T-cell (primary cell): ENCODE data around the gene HOXA7. TPM values are rescaled to one million over a fixed set of nuclear protein-coding genes. Genes with fewer than 3 reads are reported as not detected.

ENCODE experiments used
- ATAC-seq, 4 experiments: fragments of 200-7000 bp in 3 of 4; fragments of 150-1000 bp in 1 of 4; cut with Tn5 transposase; replicated peaks in 1 of 4; 1 replicate in 3 of 4; 2 replicates in 1 of 4; pipeline ENCODE4 v1.10.0; 2021; ENCODE audit warnings: moderate library complexity in 3 of 4, mild to moderate bottlenecking in 2 of 4, moderate number of reproducible peaks in 1 of 4
- CTCF ChIA-PET, 2 donors: fragments of 300-600 bp; sonication (Branson Sonifier 250); formaldehyde crosslinking; loops; one replicate each; lab custom pipeline; 2022; ENCODE audit warnings: antibody characterized with exemption in 2 of 2; lab: Charles Lee
- POLR2A ChIA-PET, 2 donors: fragments of 300-600 bp; sonication (Branson Sonifier 250); formaldehyde crosslinking; loops; one replicate each; lab custom pipeline; 2022; ENCODE audit warnings: antibody characterized with exemption in 2 of 2; lab: Charles Lee
- DNase-seq, 35 experiments: peaks; one replicate each; pipeline versions ENCODE4 v3.0.0 to v3.0.0-alpha.2; 2013 to 2023
- H3K27ac ChIP-seq: one replicate; pipeline ENCODE4 v1.5.1; 2013; ENCODE audit warnings: low read length
- H3K27me3 ChIP-seq, 2 experiments: replicated peaks in 1 of 2; 1 replicate in 1 of 2; 2 replicates in 1 of 2; pipeline versions ENCODE4 v1.6.1 to v1.7.0; 2013; ENCODE audit warnings: low read length in 1 of 2, mixed read lengths in 1 of 2; ENCODE audit not compliant: control insufficient read depth in 2 of 2, insufficient read depth in 2 of 2; ENCODE audit errors: extremely low read depth in 1 of 2
- H3K36me3 ChIP-seq, 2 donors: 1 replicate in 1 of 2; 2 replicates in 1 of 2; pipeline versions ENCODE4 v1.6.1 to v1.7.0; 2013; ENCODE audit warnings: low read length in 1 of 2; ENCODE audit not compliant: control insufficient read depth in 2 of 2, insufficient read depth in 1 of 2; ENCODE audit errors: extremely low read depth in 1 of 2
- H3K4me1 ChIP-seq, 2 experiments: 1 replicate in 1 of 2; 2 replicates in 1 of 2; pipeline versions ENCODE4 v1.6.1 to v1.7.0; 2013; ENCODE audit warnings: low read length in 2 of 2, mixed read lengths in 1 of 2; ENCODE audit not compliant: insufficient read depth in 2 of 2, control insufficient read depth in 1 of 2; ENCODE audit errors: extremely low read depth in 1 of 2
- H3K4me3 ChIP-seq, 2 donors: 1 replicate in 1 of 2; 2 replicates in 1 of 2; pipeline versions ENCODE4 v1.5.1 to v1.7.0; 2013; ENCODE audit warnings: mild to moderate bottlenecking in 2 of 2, low read length in 1 of 2, moderate library complexity in 1 of 2; ENCODE audit not compliant: control insufficient read depth in 1 of 2; ENCODE audit errors: extremely low read depth in 1 of 2
- H3K9me3 ChIP-seq: 2 replicates; pipeline ENCODE4 v1.7.0; 2013
- H3K27ac Mint-ChIP-seq, 2 donors: one replicate each; pipeline ENCODE4 v1.8.0; 2020 to 2021; ENCODE audit warnings: mild to moderate bottlenecking in 2 of 2, mixed read lengths in 2 of 2
- H3K27me3 Mint-ChIP-seq, 2 donors: one replicate each; pipeline ENCODE4 v1.8.0; 2021 to 2022; ENCODE audit warnings: mixed read lengths in 2 of 2
- H3K36me3 Mint-ChIP-seq: one replicate; pipeline ENCODE4 v1.8.0; 2021; ENCODE audit warnings: mixed read lengths
- H3K4me1 Mint-ChIP-seq, 3 donors: one replicate each; pipeline ENCODE4 v1.8.0; 2020 to 2022; ENCODE audit warnings: mixed read lengths in 3 of 3, mild to moderate bottlenecking in 1 of 3
- H3K4me3 Mint-ChIP-seq, 3 donors: one replicate each; pipeline ENCODE4 v1.8.0; 2020 to 2022; ENCODE audit warnings: mild to moderate bottlenecking in 3 of 3, mixed read lengths in 3 of 3, moderate library complexity in 3 of 3
- H3K9me3 Mint-ChIP-seq, 3 donors: one replicate each; pipeline ENCODE4 v1.8.0; 2020 to 2022; ENCODE audit warnings: mixed read lengths in 3 of 3
- WGBS: methylation state at CpG from one replicate; pipeline ENCODE4 v1.1.5; 2013; ENCODE audit warnings: missing lambda C conversion rate; ENCODE audit not compliant: insufficient coverage; 5-methylcytosine and 5-hydroxymethylcytosine counted together
- total RNA-seq, 35 experiments: library from RNA in 6 of 35; stranded (reverse) in 6 of 35; fragments of 120-200 nt in 1 of 35; gene quantifications; one replicate each; pipeline versions ENCODE4 v1.2.1 to v1.2.4 and lab custom pipeline; 2013 to 2026

Gene HOXA7
- total RNA-seq, 5 donors from 2014 or later (not counting 1 experiment from before 2014, with no cell fraction given): 0.67 TPM; not detected in 4

DNA sequence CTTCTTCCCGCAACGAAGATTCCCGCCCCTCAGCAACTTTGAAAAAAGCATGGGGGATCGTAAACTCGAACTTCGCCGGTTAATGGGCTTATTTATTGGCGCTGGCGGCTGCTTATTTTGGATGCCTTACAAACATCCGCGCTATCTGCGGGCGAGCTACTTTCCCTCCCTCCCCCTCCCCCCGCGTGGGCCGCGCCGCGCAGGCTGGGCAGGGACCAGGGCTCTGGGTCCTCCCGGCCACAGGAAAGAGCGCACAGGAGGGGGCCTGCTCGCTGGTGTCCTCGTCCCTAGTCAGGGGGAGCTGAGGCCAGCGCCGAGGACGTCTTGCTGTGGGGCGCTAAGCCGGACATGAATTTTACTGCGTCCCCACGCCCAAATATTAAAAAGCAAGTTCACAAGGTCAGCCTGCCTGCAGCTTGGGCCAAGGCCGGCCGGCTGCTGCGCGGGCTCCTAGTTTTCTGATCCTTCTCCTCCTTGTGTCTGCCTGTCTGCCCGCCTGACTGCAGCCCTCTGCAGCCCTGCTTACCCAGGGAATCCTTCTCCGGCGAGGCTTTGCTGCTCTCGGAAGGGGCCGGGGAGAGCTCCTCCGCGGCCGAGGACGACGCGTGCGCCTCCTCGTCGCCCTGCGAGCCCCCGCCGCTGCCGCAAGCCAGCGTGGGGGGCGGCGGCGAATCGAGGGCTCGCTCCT, 16.5 kb upstream of the HOXA7 start:
- Histone ChIP-seq H3K36me3 (no peaks in the 10 kb centered on the region), H3K27ac (no peak overlapping the region), H3K4me1 (peaks cover 13 to 56% of the 10 kb centered on the region in 2 experiments), H3K27me3 (peaks cover 10 to 91% of the 10 kb centered on the region in 2 experiments), H3K4me3 (peak overlapping the region; percentile 33 to 79), H3K9me3 (no peaks in the 10 kb centered on the region)
- CTCF ChIA-PET: interaction anchor here (0.6 to 1.5 kb wide), 5 partner anchors 23 to 1308 kb away, joined by 3 to 7 read pairs (median 4); no protein-coding TSS in a partner anchor
- ATAC-seq (peak; percentile 21 to 40 (median 30)), DNase-seq (peak in 6 of 35 experiments; percentile 2 to 26 (median 16))
- H3K27me3 Mint-ChIP-seq: peaks cover 46 to 78% of the 10 kb centered on the region in 2 donors
- peaks cover 24 to 35% (median 34%) of the 10 kb centered on the region in 3 donors for H3K4me1 Mint-ChIP-seq
- H3K4me3 Mint-ChIP-seq: peak overlapping the region in 2 of 3 donors; percentile 21 to 72
- no peaks in the 10 kb centered on the region for H3K36me3 Mint-ChIP-seq
- H3K27ac Mint-ChIP-seq: no peak overlapping the region
- H3K9me3 Mint-ChIP-seq: no peaks in the 10 kb centered on the region
- WGBS: 1% methylated on average over 49 of the region's 58 CpGs
- POLR2A ChIA-PET: interaction anchor here in 1 of 2 donors (0.6 kb wide), 1 partner anchor 10 kb away, joined by 4 read pairs; no protein-coding TSS in a partner anchor

GRCh38 chr7:27172315-27172774, 15.9 kb upstream of the HOXA7 start:
- no peak overlapping the region for H3K27ac ChIP-seq
- peak in 6 of 35 experiments; percentile 1 to 23 (median 10) for DNase-seq
- H3K36me3 ChIP-seq: no peaks in the 10 kb centered on the region
- H3K9me3 Mint-ChIP-seq: no peaks in the 10 kb centered on the region
- peak overlapping the region in 1 of 2 donors; percentile 31 for H3K27ac Mint-ChIP-seq
- peaks cover 16 to 91% of the 10 kb centered on the region in 2 experiments for H3K27me3 ChIP-seq
- peak overlapping the region in 1 of 2 donors; percentile 79 for H3K4me3 ChIP-seq
- no peaks in the 10 kb centered on the region for H3K36me3 Mint-ChIP-seq
- H3K4me1 ChIP-seq: peaks cover 13 to 56% of the 10 kb centered on the region in 2 experiments
- CTCF ChIA-PET: interaction anchor here (1.2 to 1.5 kb wide), 3 partner anchors 10 to 24 kb away, joined by 3 to 7 read pairs (median 6); no protein-coding TSS in a partner anchor
- POLR2A ChIA-PET: no interaction called here
- peak overlapping the region; percentile 35 to 72 (median 58) for H3K4me3 Mint-ChIP-seq
- H3K4me1 Mint-ChIP-seq: peaks cover 24 to 35% (median 34%) of the 10 kb centered on the region in 3 donors
- peaks cover 46 to 78% of the 10 kb centered on the region in 2 donors for H3K27me3 Mint-ChIP-seq
- 11% methylated on average over 5 of the region's 10 CpGs for WGBS
- no peaks in the 10 kb centered on the region for H3K9me3 ChIP-seq
- no peak for ATAC-seq

DNA sequence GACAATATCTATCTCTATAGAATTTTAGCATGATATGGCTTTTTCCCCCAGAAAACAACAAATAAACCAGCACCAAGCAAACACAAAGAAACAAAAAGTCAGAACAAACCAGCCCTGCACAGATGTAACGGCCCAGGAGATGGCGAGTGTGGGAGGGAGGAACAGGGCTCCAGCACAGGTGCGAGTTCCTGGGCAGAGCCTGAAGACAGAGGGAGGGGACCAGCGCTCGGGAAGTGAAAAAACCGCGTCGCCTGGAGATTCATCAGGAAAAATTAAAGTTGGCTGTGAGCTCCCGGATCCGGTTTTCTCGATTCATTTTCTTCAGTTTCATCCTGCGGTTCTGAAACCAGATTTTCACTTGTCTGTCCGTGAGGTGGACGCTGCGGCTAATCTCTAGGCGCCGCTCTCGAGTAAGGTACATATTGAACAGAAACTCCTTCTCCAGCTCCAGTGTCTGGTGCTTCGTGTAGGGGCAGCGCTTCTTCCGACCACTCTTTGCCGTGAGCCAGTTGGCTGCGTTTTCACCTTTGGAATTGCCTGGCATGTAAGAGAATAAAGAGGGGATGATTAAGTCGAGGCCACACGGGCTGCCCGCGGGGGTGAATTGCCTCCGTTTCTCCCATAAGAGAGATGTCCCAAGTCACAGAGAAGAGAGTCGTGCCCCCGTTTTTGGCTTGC, 15.3 kb upstream of the HOXA7 start:
- ChIA-PET CTCF (interaction anchor here in 1 of 2 donors (0.7 to 1.2 kb wide), 2 partner anchors 9 to 482 kb away, joined by 3 read pairs; no protein-coding TSS in a partner anchor), POLR2A (no interaction called here)
- Histone ChIP-seq H3K27ac (no peak overlapping the region), H3K36me3 (no peaks in the 10 kb centered on the region), H3K4me1 (peaks cover 13 to 61% of the 10 kb centered on the region in 2 experiments), H3K27me3 (peaks cover 17 to 91% of the 10 kb centered on the region in 2 experiments), H3K9me3 (no peaks in the 10 kb centered on the region), H3K4me3 (peak overlapping the region in 1 of 2 donors; percentile 11)
- no peaks in the 10 kb centered on the region for H3K9me3 Mint-ChIP-seq
- H3K36me3 Mint-ChIP-seq: no peaks in the 10 kb centered on the region
- WGBS: 8% methylated on average over 28 of the region's 30 CpGs
- peak overlapping the region in 1 of 2 donors; percentile 50 for H3K27ac Mint-ChIP-seq
- peak in 2 of 35 experiments; percentile 13 to 32 for DNase-seq
- H3K27me3 Mint-ChIP-seq: peaks cover 51 to 78% of the 10 kb centered on the region in 2 donors
- ATAC-seq: no peak
- peak overlapping the region; percentile 35 to 72 (median 58) for H3K4me3 Mint-ChIP-seq
- peaks cover 27 to 40% (median 39%) of the 10 kb centered on the region in 3 donors for H3K4me1 Mint-ChIP-seq

- ChIA-PET POLR2A (no interaction called here), CTCF (interaction anchor here in 1 of 2 donors (0.7 to 1.2 kb wide), 2 partner anchors 9 to 481 kb away, joined by 3 read pairs; no protein-coding TSS in a partner anchor)
- no peaks in the 10 kb centered on the region for H3K9me3 Mint-ChIP-seq
- H3K27me3 ChIP-seq: peaks cover 17 to 91% of the 10 kb centered on the region in 2 experiments
- H3K36me3 Mint-ChIP-seq: no peaks in the 10 kb centered on the region
- H3K4me3 ChIP-seq: no peak overlapping the region
- H3K4me1 ChIP-seq: peaks cover 15 to 66% of the 10 kb centered on the region in 2 experiments
- peak overlapping the region in 1 of 2 donors; percentile 50 for H3K27ac Mint-ChIP-seq
- WGBS: 16% methylated on average over 8 of the region's 8 CpGs
- no peaks in the 10 kb centered on the region for H3K36me3 ChIP-seq
- no peak overlapping the region for H3K27ac ChIP-seq
- H3K27me3 Mint-ChIP-seq: peaks cover 55 to 78% of the 10 kb centered on the region in 2 donors
- H3K9me3 ChIP-seq: no peaks in the 10 kb centered on the region
- ATAC-seq: no peak
- DNase-seq: no peak
- H3K4me3 Mint-ChIP-seq: peak overlapping the region in 1 of 3 donors; percentile 72
- H3K4me1 Mint-ChIP-seq: peaks cover 29 to 41% (median 40%) of the 10 kb centered on the region in 3 donors
These were observed 14.8 kb upstream of the HOXA7 start for GRCh38 chr7:27171325-27171636.

- Mint-ChIP-seq H3K4me3 (no peak overlapping the region), H3K36me3 (no peaks in the 10 kb centered on the region), H3K4me1 (peaks cover 32 to 45% (median 44%) of the 10 kb centered on the region in 3 donors), H3K27me3 (peaks cover 59 to 76% of the 10 kb centered on the region in 2 donors), H3K27ac (no peak overlapping the region), H3K9me3 (no peaks in the 10 kb centered on the region)
- H3K27ac ChIP-seq: no peak overlapping the region
- WGBS: 0% methylated on average over 1 of the region's 11 CpGs
- H3K27me3 ChIP-seq: peaks cover 17 to 91% of the 10 kb centered on the region in 2 experiments
- no peaks in the 10 kb centered on the region for H3K36me3 ChIP-seq
- no peaks in the 10 kb centered on the region for H3K9me3 ChIP-seq
- no peak for ATAC-seq
- DNase-seq: no peak
- POLR2A ChIA-PET: interaction anchor here in 1 of 2 donors (0.5 kb wide), 1 partner anchor 14 kb away, joined by 5 read pairs; the partner anchor contains the start of gene HOXA7
- CTCF ChIA-PET: interaction anchor here in 1 of 2 donors (0.7 to 1.3 kb wide), 4 partner anchors 8 to 480 kb away, joined by 3 read pairs; no protein-coding TSS in a partner anchor
- H3K4me1 ChIP-seq: peaks cover 15 to 72% of the 10 kb centered on the region in 2 experiments
- no peak overlapping the region for H3K4me3 ChIP-seq
These were observed 14.2 kb upstream of the HOXA7 start for GRCh38 chr7:27170426-27171324.
